GM19193 (cell line): ENCODE measurements around the gene STAT4.

Experiments
- POLR2A ChIP-seq: IDR thresholded peaks from 4 replicates; pipeline ENCODE4 v1.6.1; 2011; ENCODE audit not compliant: insufficient read depth, insufficient read length; ENCODE audit errors: extremely low read depth

The STAT4 gene

GRCh38 chr2:191014653-191015020 lies 136.2 kb downstream of the STAT4 start:
- TF ChIP-seq POLR2A: no peak

- peak; percentile 100 for TF ChIP-seq POLR2A
Measured at GRCh38 chr2:191013932-191014652, 136.7 kb downstream of the STAT4 start, which contains the start of gene STAT1. TSS of gene STAT1 (minus strand) at chr2:191014171. CDS start at chr2:191010003, 4,168 bp downstream.

GRCh38 chr2:191013682-191013931 lies 137.2 kb downstream of the STAT4 start:
- TF ChIP-seq POLR2A: no peak

DNA sequence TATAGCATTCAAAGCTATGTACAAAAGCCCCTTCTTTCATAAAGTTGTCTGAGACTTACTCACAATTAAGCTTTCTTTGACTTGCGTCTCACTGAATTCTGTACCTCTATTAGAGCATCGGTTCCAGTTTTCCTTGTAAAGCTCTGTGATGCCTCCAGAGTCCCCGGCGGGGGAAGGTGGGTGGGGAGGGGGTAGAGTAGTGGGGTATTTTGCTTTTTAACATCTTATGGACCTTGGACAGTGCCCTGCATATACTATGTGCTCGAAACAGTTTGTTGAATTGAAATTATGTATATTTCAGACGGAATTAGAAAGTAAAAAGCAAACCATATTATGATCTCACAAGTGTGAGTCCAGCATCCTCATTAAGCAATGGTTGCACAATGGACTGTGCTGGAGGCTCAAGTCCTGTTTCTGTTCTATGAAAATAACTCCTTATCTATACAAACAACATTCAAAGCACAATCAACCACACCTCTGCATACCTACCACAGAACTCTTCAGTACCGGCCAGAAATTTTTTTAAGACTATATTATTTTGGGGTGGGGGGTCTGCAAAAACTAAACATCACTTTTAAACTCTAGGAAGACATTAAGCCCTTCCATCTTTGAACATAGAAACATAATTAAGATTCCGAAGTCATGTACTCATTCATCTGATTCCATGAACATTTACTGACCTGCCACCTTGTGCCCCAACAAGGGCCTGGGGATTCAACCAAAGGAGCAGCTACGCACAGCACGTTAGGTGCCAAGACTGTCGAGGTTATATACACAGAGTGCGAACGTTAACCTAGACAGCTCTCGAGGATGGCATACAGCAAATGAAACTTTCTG lies 137.7 kb downstream of the STAT4 start:
- TF ChIP-seq POLR2A: no peak

GRCh38 chr2:191012346-191012745 lies 138.4 kb downstream of the STAT4 start:
- no peak for TF ChIP-seq POLR2A

DNA sequence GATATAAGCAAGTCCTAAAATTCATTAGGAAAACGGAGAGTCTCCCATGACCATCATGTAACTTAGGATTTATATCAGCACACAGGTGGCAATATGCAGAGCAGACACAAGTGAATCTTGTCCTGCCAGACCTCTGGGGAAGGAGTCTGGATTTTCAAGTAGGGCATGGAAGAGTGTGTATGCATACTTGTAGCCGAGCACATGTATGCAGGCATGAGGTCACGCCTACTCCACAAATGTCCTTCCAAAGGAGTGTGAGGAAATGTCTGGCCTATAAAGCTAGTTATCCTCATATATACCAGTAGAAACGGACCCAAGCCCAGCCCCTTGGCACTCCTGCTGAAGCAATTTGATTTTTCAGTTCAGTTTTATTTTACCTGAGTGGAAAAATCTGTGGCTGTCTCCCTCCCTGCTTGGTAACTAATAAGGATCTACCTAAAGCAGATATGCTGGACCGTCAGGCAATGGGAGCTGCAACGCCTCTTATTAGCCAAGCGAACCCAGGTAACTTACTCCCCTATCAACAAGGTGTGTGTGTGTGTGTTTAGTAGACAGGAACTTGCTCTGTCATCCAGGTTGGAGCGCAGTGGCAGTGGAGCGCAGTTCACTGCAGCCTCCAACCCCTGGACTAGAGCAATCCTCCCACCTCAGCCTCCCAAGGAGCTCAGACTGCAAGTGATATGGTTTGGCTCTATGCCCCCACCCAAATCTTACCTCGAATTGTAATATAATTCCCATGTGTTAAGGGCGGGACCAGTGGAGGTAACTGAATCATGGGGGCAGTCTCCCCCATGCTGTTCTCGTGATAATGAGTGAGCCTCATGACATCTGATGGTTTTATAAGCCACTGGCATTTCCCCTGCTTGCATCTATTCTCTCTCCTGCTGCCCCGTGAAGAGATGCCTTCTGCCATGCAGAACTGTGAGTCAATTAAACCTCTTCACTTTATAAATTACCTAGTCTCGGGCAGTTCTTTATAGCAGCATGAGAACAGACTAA lies 139.6 kb downstream of the STAT4 start:
- peak; percentile 66 for TF ChIP-seq POLR2A

- peak; percentile 5 for TF ChIP-seq POLR2A
Measured at GRCh38 chr2:191009541-191010374, 141.0 kb downstream of the STAT4 start.

GRCh38 chr2:191008286-191008685 lies 142.5 kb downstream of the STAT4 start:
- no peak for TF ChIP-seq POLR2A

GRCh38 chr2:191006997-191007783 lies 143.6 kb downstream of the STAT4 start:
- TF ChIP-seq POLR2A: peak; percentile 41

GRCh38 chr2:191006297-191006696 lies 144.5 kb downstream of the STAT4 start:
- TF ChIP-seq POLR2A: peak; percentile 5

- no peak for TF ChIP-seq POLR2A
Measured at GRCh38 chr2:191003405-191004309, 147.1 kb downstream of the STAT4 start.

GRCh38 chr2:191001624-191002023 lies 149.2 kb downstream of the STAT4 start:
- peak; percentile 52 for TF ChIP-seq POLR2A
